Retinal pigment epithelial cell (primary cell): ENCODE data around the gene STRAP.
"Not testable (repeated sequence)": the region's sequence is repeated elsewhere in the genome, so short reads cannot be mapped to it uniquely, and the experiment has no call there.

Experiments
- DNase-seq: peaks from one replicate; pipeline ENCODE4 v3.0.0-alpha.2; 2010; ENCODE audit warnings: low read depth
- H3K4me3 ChIP-seq: 2 replicates; pipeline ENCODE4 v1.5.1; 2011; ENCODE audit warnings: mild to moderate bottlenecking, low read length, control low read depth, moderate library complexity
- TF ChIP-seq, protein P1 (sequence below): conservative IDR thresholded peaks from 2 replicates; pipeline ENCODE4 v1.5.1; 2011; ENCODE audit warnings: low read depth, low read length, control low read depth, inconsistent platforms

The STRAP gene

DNA sequence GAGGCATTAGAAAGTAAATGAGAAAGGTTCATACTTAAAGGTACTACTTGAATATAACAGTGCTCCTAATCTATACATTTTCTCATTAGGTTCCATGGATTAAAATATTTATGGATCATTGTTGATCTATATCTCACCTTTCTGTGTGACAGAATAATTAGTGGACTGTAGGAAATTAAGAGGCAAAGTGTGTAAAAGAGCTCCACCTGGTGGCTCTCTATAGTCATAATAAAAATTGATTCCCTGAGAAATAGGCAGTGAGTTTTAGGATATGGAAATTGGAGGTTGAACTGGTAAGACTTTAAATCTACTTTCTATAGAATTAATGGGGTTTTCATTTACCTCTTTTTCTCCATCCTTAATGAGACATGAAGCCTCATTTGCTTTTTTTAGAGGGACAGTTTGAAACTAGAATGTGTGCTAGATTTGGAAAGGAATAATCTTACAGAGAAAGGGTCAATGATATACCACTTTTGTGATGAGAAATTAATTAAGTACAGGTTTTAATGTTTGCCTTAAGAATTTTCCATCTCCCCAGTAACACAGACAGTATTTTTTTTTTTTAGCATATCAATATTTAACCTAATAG is 17.2 kb downstream of the STRAP start:
- DNase-seq = no peak
- H3K4me3 ChIP-seq = no peak overlapping the region
- TF ChIP-seq, protein P1, sequence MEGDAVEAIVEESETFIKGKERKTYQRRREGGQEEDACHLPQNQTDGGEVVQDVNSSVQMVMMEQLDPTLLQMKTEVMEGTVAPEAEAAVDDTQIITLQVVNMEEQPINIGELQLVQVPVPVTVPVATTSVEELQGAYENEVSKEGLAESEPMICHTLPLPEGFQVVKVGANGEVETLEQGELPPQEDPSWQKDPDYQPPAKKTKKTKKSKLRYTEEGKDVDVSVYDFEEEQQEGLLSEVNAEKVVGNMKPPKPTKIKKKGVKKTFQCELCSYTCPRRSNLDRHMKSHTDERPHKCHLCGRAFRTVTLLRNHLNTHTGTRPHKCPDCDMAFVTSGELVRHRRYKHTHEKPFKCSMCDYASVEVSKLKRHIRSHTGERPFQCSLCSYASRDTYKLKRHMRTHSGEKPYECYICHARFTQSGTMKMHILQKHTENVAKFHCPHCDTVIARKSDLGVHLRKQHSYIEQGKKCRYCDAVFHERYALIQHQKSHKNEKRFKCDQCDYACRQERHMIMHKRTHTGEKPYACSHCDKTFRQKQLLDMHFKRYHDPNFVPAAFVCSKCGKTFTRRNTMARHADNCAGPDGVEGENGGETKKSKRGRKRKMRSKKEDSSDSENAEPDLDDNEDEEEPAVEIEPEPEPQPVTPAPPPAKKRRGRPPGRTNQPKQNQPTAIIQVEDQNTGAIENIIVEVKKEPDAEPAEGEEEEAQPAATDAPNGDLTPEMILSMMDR = peak; percentile 63

GRCh38 chr12:15904378-15904920 is 22.3 kb downstream of the STRAP start:
- H3K4me3 ChIP-seq = no peak overlapping the region
- TF ChIP-seq, protein P1 = no peak
- DNase-seq = no peak

GRCh38 chr12:15910468-15910863 is 28.3 kb downstream of the STRAP start:
- TF ChIP-seq, protein P1 = no peak
- H3K4me3 ChIP-seq = peak overlapping the region; percentile 73
- no peak for DNase-seq

- DNase-seq = no peak
- peak within 1 kb of the TSS; percentile 73 for H3K4me3 ChIP-seq
- TF ChIP-seq, protein P1 = no peak
Observed at GRCh38 chr12:15910864-15911721, 28.9 kb downstream of the STRAP start, which contains the start of gene DERA. TSS of gene DERA (plus strand) at chr12:15911332. CDS start at chr12:15911384, 52 bp downstream.

- not testable (repeated sequence) for DNase-seq
- peak overlapping the region; percentile 73 for H3K4me3 ChIP-seq
Observed at GRCh38 chr12:15911931-15912330, 29.7 kb downstream of the STRAP start.

DNA sequence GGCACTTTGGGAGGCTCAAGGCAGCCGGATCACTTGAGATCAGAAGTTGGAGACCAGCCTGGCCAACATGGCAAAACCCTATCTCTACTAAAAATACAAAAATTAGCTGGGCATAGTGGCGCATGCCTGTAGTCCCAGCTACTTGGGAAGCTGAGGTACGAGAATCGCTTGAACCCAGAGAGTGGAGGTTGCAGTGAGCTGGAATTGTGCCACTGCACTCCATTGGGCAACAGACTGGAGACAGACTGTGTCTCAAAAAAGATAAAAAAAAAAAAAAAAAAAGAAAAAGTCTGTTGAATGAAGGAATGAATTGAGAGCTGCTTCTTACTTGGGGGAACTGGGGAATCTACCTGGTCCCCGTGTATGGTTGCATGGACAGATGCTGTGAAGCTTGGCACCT is 31.9 kb downstream of the STRAP start:
- H3K4me3 ChIP-seq, DNase-seq: not testable (repeated sequence)

DNA sequence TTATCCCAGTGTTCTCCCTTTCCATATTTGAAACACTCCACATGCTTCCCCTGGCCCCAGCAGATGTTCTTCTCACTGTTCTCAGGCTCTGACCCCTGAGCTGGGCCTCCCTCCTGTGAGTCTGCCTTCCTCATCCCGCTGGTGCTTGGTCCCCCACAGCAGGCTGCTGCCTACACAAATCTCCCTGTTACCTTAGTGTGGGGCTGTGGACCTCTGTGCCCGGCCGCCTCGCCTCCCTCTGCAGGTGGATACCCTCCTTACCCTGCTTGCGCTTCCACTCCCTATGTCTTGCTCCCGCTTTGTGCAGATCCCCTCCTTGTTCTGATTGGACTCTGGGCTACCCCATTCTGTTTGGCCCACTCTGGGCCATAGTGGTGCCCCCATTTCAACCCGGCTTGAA is 35.9 kb downstream of the STRAP start:
- no peak for DNase-seq
- H3K4me3 ChIP-seq = no peak overlapping the region
- TF ChIP-seq, protein P1 = no peak

DNA sequence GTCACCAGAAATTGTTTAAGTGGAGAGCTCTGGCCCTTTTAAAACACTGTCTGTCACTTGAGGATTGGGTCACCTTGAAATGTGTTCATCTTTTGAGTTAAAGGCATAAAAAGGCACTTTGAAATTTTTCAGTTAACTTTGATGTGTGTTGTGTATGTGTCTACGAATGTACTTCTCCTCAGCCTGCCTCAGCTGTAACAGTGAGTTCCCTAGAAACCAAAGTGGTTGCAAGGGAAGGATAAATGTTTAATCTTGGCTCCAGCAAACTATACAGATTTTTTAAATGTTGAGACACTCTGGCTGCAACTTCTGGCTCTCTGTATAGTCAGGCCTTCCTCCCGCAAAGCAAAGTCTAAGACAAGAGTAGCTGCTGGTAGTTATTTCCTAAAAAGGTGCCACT is 37.2 kb downstream of the STRAP start:
- TF ChIP-seq, protein P1 = no peak
- no peak overlapping the region for H3K4me3 ChIP-seq
- DNase-seq = no peak
